H1 (cell line): ENCODE data around the gene GRAP. TPM values are rescaled to one million over a fixed set of nuclear protein-coding genes. Genes with fewer than 3 reads are reported as not detected.

ENCODE experiments used
- CTCF ChIA-PET: fragments of 300-600 bp; sonication (Branson Sonifier 250); formaldehyde crosslinking; loops from one replicate; lab custom pipeline; 2021; ENCODE audit not compliant: partially characterized antibody; lab: Charles Lee
- POLR2A ChIA-PET: fragments of 300-600 bp; sonication (Branson Sonifier 250); formaldehyde crosslinking; loops from one replicate; lab custom pipeline; 2021; ENCODE audit warnings: inconsistent platforms; ENCODE audit not compliant: partially characterized antibody; lab: Charles Lee
- DNase-seq, 2 experiments: peaks; one replicate each; pipeline versions ENCODE4 v3.0.0 to v3.0.0-alpha.2; 2010 to 2022; ENCODE audit warnings: low spot score in 2 of 2, low read depth in 1 of 2, mixed read lengths in 1 of 2
- FAIRE-seq: peaks from 2 replicates; lab custom pipeline; 2011; peaks lifted over from hg19 to GRCh38; lab: Jason Lieb, UNC
- H2AFZ ChIP-seq: 2 replicates; pipeline ENCODE4 v1.8.1; 2012; ENCODE audit warnings: low read length, inconsistent platforms
- H2AK5ac ChIP-seq: 2 replicates; pipeline ENCODE4 v1.6.1; 2013; ENCODE audit warnings: low read depth, low read length
- H2BK120ac ChIP-seq: replicated peaks from 2 replicates; pipeline ENCODE3; 2013; ENCODE audit warnings: low read depth, low read length, inconsistent platforms
- H2BK12ac ChIP-seq: 2 replicates; pipeline ENCODE4 v1.6.1; 2013; ENCODE audit warnings: low read depth, low read length
- H2BK15ac ChIP-seq: 2 replicates; pipeline ENCODE4 v1.6.1; 2013; ENCODE audit warnings: low read length
- H2BK20ac ChIP-seq: 2 replicates; pipeline ENCODE4 v1.6.1; 2013; ENCODE audit warnings: low read length
- H2BK5ac ChIP-seq: 2 replicates; pipeline ENCODE4 v1.6.1; 2013; ENCODE audit warnings: low read depth, low read length
- H3K14ac ChIP-seq: 2 replicates; pipeline ENCODE4 v1.6.1; 2013; ENCODE audit warnings: inconsistent platforms; ENCODE audit not compliant: insufficient read length
- H3K18ac ChIP-seq: 2 replicates; pipeline ENCODE4 v1.6.1; 2013; ENCODE audit warnings: low read length; ENCODE audit errors: extremely low read depth
- H3K23ac ChIP-seq: 2 replicates; pipeline ENCODE4 v1.6.1; 2013; ENCODE audit warnings: inconsistent platforms; ENCODE audit not compliant: insufficient read length
- H3K23me2 ChIP-seq: 2 replicates; pipeline ENCODE4 v1.6.1; 2013; ENCODE audit warnings: low read depth, low read length
- H3K27ac ChIP-seq: 2 replicates; pipeline ENCODE4 v1.6.1; 2011; ENCODE audit warnings: low read depth, low read length, inconsistent platforms
- H3K27me3 ChIP-seq, 4 experiments: replicated peaks in 1 of 4; 1 replicate in 1 of 4; 2 replicates in 3 of 4; pipeline versions ENCODE4 v1.6.1 to v1.8.1; 2011 to 2013; ENCODE audit warnings: low read length in 3 of 4, mild to moderate bottlenecking in 3 of 4, inconsistent platforms in 2 of 4, mixed read lengths in 2 of 4, moderate library complexity in 1 of 4; ENCODE audit not compliant: control insufficient read depth in 3 of 4, insufficient read depth in 3 of 4; ENCODE audit errors: extremely low read depth in 1 of 4
- H3K36me3 ChIP-seq, 4 experiments: 2 replicates each; pipeline versions ENCODE4 v1.6.1 to v1.8.1; 2011 to 2013; ENCODE audit warnings: mild to moderate bottlenecking in 4 of 4, low read length in 3 of 4, moderate library complexity in 2 of 4, control low read depth in 1 of 4, inconsistent platforms in 1 of 4; ENCODE audit not compliant: insufficient read depth in 4 of 4, control insufficient read depth in 2 of 4
- H3K4ac ChIP-seq: replicated peaks from 2 replicates; pipeline ENCODE3; 2013; ENCODE audit warnings: low read length, low read depth, mixed read lengths, inconsistent platforms; ENCODE audit not compliant: insufficient read length
- H3K4me1 ChIP-seq, 4 experiments: replicated peaks in 1 of 4; 1 replicate in 1 of 4; 2 replicates in 3 of 4; pipeline versions ENCODE4 v1.6.1 to v1.8.1; 2011 to 2013; ENCODE audit warnings: low read length in 3 of 4, inconsistent platforms in 2 of 4, mixed read lengths in 1 of 4; ENCODE audit not compliant: insufficient read depth in 4 of 4, control insufficient read depth in 3 of 4
- H3K4me2 ChIP-seq, 2 experiments: 2 replicates each; pipeline versions ENCODE4 v1.6.1 to v1.8.1; 2011 to 2013; ENCODE audit warnings: low read depth in 2 of 2, low read length in 2 of 2, control low read depth in 1 of 2, inconsistent platforms in 1 of 2, mild to moderate bottlenecking in 1 of 2; ENCODE audit not compliant: insufficient read depth in 1 of 2
- H3K4me3 ChIP-seq, 4 experiments: fragments of 200-600, 300-600 bp in 1 of 4; sonication (generic), shearing (Covaris generic), sonication (Bioruptor Twin) in 1 of 4; 2 replicates each; pipeline versions ENCODE4 v1.5.1 to v1.8.1; 2011 to 2016; ENCODE audit warnings: low read length in 4 of 4, low read depth in 3 of 4, control low read depth in 2 of 4, inconsistent platforms in 2 of 4, mild to moderate bottlenecking in 2 of 4, mixed read lengths in 1 of 4, moderate library complexity in 1 of 4; ENCODE audit not compliant: insufficient read depth in 2 of 4; ENCODE audit errors: extremely low read depth in 1 of 4
- H3K56ac ChIP-seq: replicated peaks from 2 replicates; pipeline ENCODE3; 2013; ENCODE audit warnings: low read depth, mild to moderate bottlenecking, mixed read lengths, low read length, inconsistent platforms; ENCODE audit not compliant: insufficient read length
- H3K79me1 ChIP-seq: 2 replicates; pipeline ENCODE4 v1.6.1; 2013; ENCODE audit warnings: low read depth, low read length, control low read depth
- H3K79me2 ChIP-seq, 2 experiments: 2 replicates each; pipeline versions ENCODE4 v1.6.1 to v1.8.1; 2012 to 2013; ENCODE audit warnings: low read length in 2 of 2, mild to moderate bottlenecking in 2 of 2, inconsistent platforms in 1 of 2; ENCODE audit not compliant: insufficient read depth in 2 of 2, control insufficient read depth in 1 of 2
- H3K9ac ChIP-seq, 4 experiments: replicated peaks in 1 of 4; 1 replicate in 1 of 4; 2 replicates in 3 of 4; pipeline versions ENCODE4 v1.6.1 to v1.8.1; 2011 to 2013; ENCODE audit warnings: low read depth in 3 of 4, low read length in 3 of 4, control low read depth in 2 of 4, mild to moderate bottlenecking in 2 of 4, moderate library complexity in 2 of 4, inconsistent platforms in 1 of 4; ENCODE audit errors: extremely low read depth in 1 of 4
- H3K9me3 ChIP-seq, 2 experiments: 2 replicates each; pipeline versions ENCODE4 v1.6.1 to v1.8.1; 2012 to 2013; ENCODE audit warnings: mild to moderate bottlenecking in 2 of 2, moderate library complexity in 2 of 2, control low read depth in 1 of 2, inconsistent platforms in 1 of 2, low read depth in 1 of 2, low read length in 1 of 2, mixed read lengths in 1 of 2; ENCODE audit not compliant: insufficient read depth in 2 of 2
- H4K20me1 ChIP-seq, 2 experiments: replicated peaks in 1 of 2; 2 replicates each; pipeline versions ENCODE3 to v1.8.1; 2011 to 2013; ENCODE audit warnings: inconsistent platforms in 2 of 2, low read length in 2 of 2, mild to moderate bottlenecking in 1 of 2; ENCODE audit not compliant: insufficient read depth in 2 of 2, control insufficient read depth in 1 of 2
- H4K5ac ChIP-seq: 2 replicates; pipeline ENCODE4 v1.6.1; 2013; ENCODE audit warnings: low read length, low read depth, mixed read lengths, inconsistent platforms; ENCODE audit not compliant: insufficient read length
- H4K8ac ChIP-seq: 2 replicates; pipeline ENCODE4 v1.8.0; 2013; ENCODE audit warnings: mild to moderate bottlenecking, moderate library complexity, low read length, inconsistent platforms; ENCODE audit not compliant: insufficient read depth; ENCODE audit errors: extremely low read depth
- H4K91ac ChIP-seq: replicated peaks from 2 replicates; pipeline ENCODE3; 2013; ENCODE audit warnings: low read length, mixed read lengths, inconsistent platforms; ENCODE audit not compliant: insufficient read length
- ASH2L ChIP-seq: fragments of 200-600, 300-600 bp; sonication (generic); IDR thresholded peaks from one replicate; pipeline ENCODE4 v1.7.1; 2017; ENCODE audit warnings: low read length
- CBX5 ChIP-seq: fragments of 300-800, 300-1000 bp; sonication (generic); IDR thresholded peaks from 2 replicates; pipeline ENCODE4 v1.7.1; 2016; ENCODE audit warnings: antibody characterized with exemption, low read length, low read depth
- GTF2F1 ChIP-seq: IDR thresholded peaks from 2 replicates; pipeline ENCODE4 v1.6.1; 2012; ENCODE audit warnings: low read depth, low read length, improper control_type of control experiment, borderline replicate concordance
- HDAC6 ChIP-seq: IDR thresholded peaks from one replicate; pipeline ENCODE4 v1.7.1; 2012; ENCODE audit warnings: low read depth, mild to moderate bottlenecking, inconsistent platforms, low read length, moderate library complexity
- POLR2AphosphoS5 ChIP-seq: IDR thresholded peaks from 2 replicates; pipeline ENCODE4 v1.6.1; 2011; ENCODE audit warnings: low read depth, low read length
- RXRA ChIP-seq: IDR thresholded peaks from 2 replicates; pipeline ENCODE4 v1.6.1; 2011; ENCODE audit warnings: low read depth, mild to moderate bottlenecking, low read length, moderate library complexity; ENCODE audit not compliant: insufficient read depth
- SIN3A ChIP-seq, 2 experiments: IDR thresholded peaks in 1 of 2; conservative IDR thresholded peaks in 1 of 2; 2 replicates each; pipeline ENCODE4 v1.6.1; 2011 to 2012; ENCODE audit warnings: low read length in 2 of 2, improper control_type of control experiment in 1 of 2, low read depth in 1 of 2, mild to moderate bottlenecking in 1 of 2
- SIRT6 ChIP-seq: IDR thresholded peaks from one replicate; pipeline ENCODE4 v1.7.1; 2012; ENCODE audit warnings: low read length, inconsistent platforms
- SP4 ChIP-seq: IDR thresholded peaks from 2 replicates; pipeline ENCODE4 v1.6.1; 2012; ENCODE audit warnings: low read length, inconsistent platforms
- TAF7 ChIP-seq: optimal IDR thresholded peaks from 2 replicates; pipeline ENCODE3; 2011; ENCODE audit warnings: low read depth, mild to moderate bottlenecking, inconsistent platforms, low read length, moderate library complexity, borderline replicate concordance
- TCF12 ChIP-seq: IDR thresholded peaks from 2 replicates; pipeline ENCODE4 v1.6.1; 2011; ENCODE audit warnings: low read depth, mild to moderate bottlenecking, low read length
- WGBS, 2 experiments: shearing (Covaris generic) in 1 of 2; methylation state at CpG; one replicate each; pipeline versions ENCODE4 v1.1.6 to v1.1.7; 2013 to 2015; ENCODE audit warnings: low lambda C conversion rate in 2 of 2, mixed read lengths in 2 of 2, inconsistent platforms in 1 of 2, low coverage in 1 of 2, missing lambda C conversion rate in 1 of 2; ENCODE audit not compliant: insufficient replicate concordance in 2 of 2, insufficient coverage in 1 of 2, insufficient read length in 1 of 2; ENCODE audit errors: extremely low coverage in 1 of 2, missing lambda C conversion rate in 1 of 2; 5-methylcytosine and 5-hydroxymethylcytosine counted together
- polyA plus RNA-seq, 7 experiments: library from polyadenylated mRNA; depleted of rRNA in 3 of 7; stranded (reverse) in 5 of 7; unstranded in 2 of 7; fragments of >200 nt in 5 of 7; fragments of 200-250 nt in 2 of 7; gene quantifications; 1 replicate in 5 of 7; 2 replicates in 1 of 7; 4 replicates in 1 of 7; pipeline versions ENCODE4 v1.2.1 to v1.2.3, GENCODE V29; 2011 to 2013; ENCODE audit warnings: missing spikeins in 2 of 7, mixed read lengths in 2 of 7
- total RNA-seq: library from RNA; stranded (reverse); fragmentation: NEBNext Ultra II Directional; extraction: Animal tissue kit (Norgen Biotek cat#: 25700); gene quantifications from 2 replicates; pipeline ENCODE4 v1.2.1, GENCODE V29; 2021

GRAP gene
- total and polyA plus RNA-seq, 2 of the 8 experiments (the other 6 are each of a cell fraction or from before 2014, with no cell fraction given), result 0.18 to 0.24 TPM

DNA sequence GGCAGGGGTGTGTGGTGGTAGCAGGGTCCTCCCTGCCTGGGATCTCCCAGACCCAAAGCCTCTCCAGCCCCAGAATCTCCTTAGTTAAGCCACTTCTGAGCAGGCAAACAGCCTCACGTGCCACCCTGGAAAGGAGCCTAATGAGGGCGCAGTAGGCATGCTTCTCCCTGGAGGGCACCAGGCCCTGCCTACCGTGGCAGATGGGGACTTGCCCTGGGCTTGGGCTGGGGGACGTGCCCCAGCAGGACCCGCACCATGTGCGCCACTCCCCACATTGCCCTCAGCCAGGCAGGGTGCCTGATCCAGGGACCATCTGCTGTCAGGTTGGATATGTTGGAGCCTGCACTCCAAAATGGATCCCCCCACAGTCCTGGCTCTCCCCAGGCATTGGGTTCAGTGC lies 56.4 kb downstream of the GRAP start:
- no peak overlapping the region for H4K8ac ChIP-seq
- no peaks in the 10 kb centered on the region for H3K23me2 ChIP-seq
- WGBS, 2 experiments, result 93% methylated on average over 6 of the region's 6 CpGs; no CpG with 5 or more reads in 1 of the 2 experiments
- DNase-seq (no peak), FAIRE-seq (no peak)
- H3K56ac ChIP-seq, result no peak overlapping the region
- peak overlapping the region; percentile 48; the same call in 1 of the 2 replicates for H2BK20ac ChIP-seq
- CTCF ChIA-PET, result interaction anchor here (0.6 to 1.0 kb wide), 2 partner anchors 20 to 30 kb away, joined by 3 to 4 read pairs; no protein-coding TSS in a partner anchor
- H3K79me1 ChIP-seq, result peaks cover 21% of the 10 kb centered on the region
- no peak overlapping the region for H3K14ac ChIP-seq
- peak overlapping the region; percentile 66 for H2BK5ac ChIP-seq
- no peak overlapping the region for H2AK5ac ChIP-seq
- H3K4me1 ChIP-seq, result no peaks in the 10 kb centered on the region
- H3K27me3 ChIP-seq, result no peaks in the 10 kb centered on the region
- TF ChIP-seq HDAC6 (no peak), RXRA (no peak), SIN3A (conservative IDR thresholded peaks at IDR 0.05 in 1 of 2, IDR thresholded peaks at IDR 0.05 in 1 of 2; ENCODE audit: low read depth in 1 of 2, low read length in 2 of 2) (no peak), TCF12 (no peak), TAF7 (no peak), CBX5 (no peak), GTF2F1 (no peak), ASH2L (no peak), SIRT6 (no peak), POLR2AphosphoS5 (no peak), SP4 (no peak)
- peaks cover 0 to 44% of the 10 kb centered on the region in 2 experiments; a peak in 3 of 4 replicates for H3K79me2 ChIP-seq
- no peak overlapping the region for H3K4me3 ChIP-seq
- H4K20me1 ChIP-seq, result peaks cover 13 to 41% of the 10 kb centered on the region in 2 experiments
- H3K36me3 ChIP-seq, result peaks cover 0 to 18% (median 10%) of the 10 kb centered on the region in 4 experiments; a peak in 6 of 8 replicates
- no peak overlapping the region for H4K91ac ChIP-seq
- no peak overlapping the region for H3K9ac ChIP-seq
- H2BK120ac ChIP-seq, result no peak overlapping the region
- H2BK12ac ChIP-seq, result no peak overlapping the region
- H4K5ac ChIP-seq, result no peak overlapping the region
- POLR2A ChIA-PET, result interaction anchor here (0.7 to 3.0 kb wide), 2 partner anchors 11 to 12 kb away, joined by 3 to 21 read pairs; partner anchors contain the start of gene FAM83G
- no peak overlapping the region for H2AFZ ChIP-seq
- H3K23ac ChIP-seq, result no peak overlapping the region
- H3K4ac ChIP-seq, result no peak overlapping the region
- no peaks in the 10 kb centered on the region for H3K9me3 ChIP-seq
- no peak overlapping the region for H3K27ac ChIP-seq
- no peak overlapping the region for H2BK15ac ChIP-seq
- H3K18ac ChIP-seq, result no peak overlapping the region; the same call in 1 of the 2 replicates
- H3K4me2 ChIP-seq, result no peak overlapping the region
